Liver (tissue), 3 donors: ENCODE data around the gene FOXA2.

Source experiments
- FOXA1 ChIP-seq: IDR thresholded peaks from 2 replicates; pipeline ENCODE4 v1.6.1; 2016; ENCODE audit warnings: antibody characterized with exemption
- RAD21 ChIP-seq, 2 donors: IDR thresholded peaks; 2 replicates each; pipeline ENCODE4 v1.6.1; 2016; ENCODE audit warnings: antibody characterized with exemption in 2 of 2, mild to moderate bottlenecking in 2 of 2
- REST ChIP-seq: IDR thresholded peaks from 2 replicates; pipeline ENCODE4 v1.6.1; 2016; ENCODE audit warnings: antibody characterized with exemption, mild to moderate bottlenecking
- SP1 ChIP-seq: IDR thresholded peaks from 2 replicates; pipeline ENCODE4 v1.6.1; 2018; ENCODE audit warnings: antibody characterized with exemption, mild to moderate bottlenecking
- TF ChIP-seq, protein P1 (sequence below): fragments of 150-350 bp; IDR thresholded peaks from 2 replicates; pipeline ENCODE4 v1.5.1; 2017; ENCODE audit warnings: improper control_type of control experiment, low read depth, low read length; ENCODE audit not compliant: missing input control
- TF ChIP-seq, protein P2 (sequence below): IDR thresholded peaks from 2 replicates; pipeline ENCODE4 v1.6.1; 2016; ENCODE audit warnings: antibody characterized with exemption
- donor health status: healthy.
- donor health status: healthy.

DNA sequence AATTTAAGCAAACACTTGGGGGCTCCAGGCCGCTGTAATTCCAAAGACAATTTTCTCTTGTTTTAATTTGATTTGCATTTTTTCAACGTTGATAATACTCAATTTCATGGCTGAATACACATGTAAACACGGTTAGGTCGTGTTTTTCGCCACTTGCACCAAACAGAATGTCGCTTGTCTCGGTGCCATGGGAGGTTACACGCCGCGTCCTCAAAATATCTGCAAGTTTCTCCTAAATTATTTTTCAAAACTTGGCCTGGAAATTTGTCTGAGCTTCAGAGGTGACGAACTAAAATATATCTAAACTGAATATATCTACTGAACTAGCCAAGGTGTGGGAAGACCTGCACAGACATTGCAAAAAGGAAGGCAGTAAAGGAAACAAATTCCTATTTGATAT, 15.0 kb downstream of the FOXA2 start:
- TF ChIP-seq, protein P1, sequence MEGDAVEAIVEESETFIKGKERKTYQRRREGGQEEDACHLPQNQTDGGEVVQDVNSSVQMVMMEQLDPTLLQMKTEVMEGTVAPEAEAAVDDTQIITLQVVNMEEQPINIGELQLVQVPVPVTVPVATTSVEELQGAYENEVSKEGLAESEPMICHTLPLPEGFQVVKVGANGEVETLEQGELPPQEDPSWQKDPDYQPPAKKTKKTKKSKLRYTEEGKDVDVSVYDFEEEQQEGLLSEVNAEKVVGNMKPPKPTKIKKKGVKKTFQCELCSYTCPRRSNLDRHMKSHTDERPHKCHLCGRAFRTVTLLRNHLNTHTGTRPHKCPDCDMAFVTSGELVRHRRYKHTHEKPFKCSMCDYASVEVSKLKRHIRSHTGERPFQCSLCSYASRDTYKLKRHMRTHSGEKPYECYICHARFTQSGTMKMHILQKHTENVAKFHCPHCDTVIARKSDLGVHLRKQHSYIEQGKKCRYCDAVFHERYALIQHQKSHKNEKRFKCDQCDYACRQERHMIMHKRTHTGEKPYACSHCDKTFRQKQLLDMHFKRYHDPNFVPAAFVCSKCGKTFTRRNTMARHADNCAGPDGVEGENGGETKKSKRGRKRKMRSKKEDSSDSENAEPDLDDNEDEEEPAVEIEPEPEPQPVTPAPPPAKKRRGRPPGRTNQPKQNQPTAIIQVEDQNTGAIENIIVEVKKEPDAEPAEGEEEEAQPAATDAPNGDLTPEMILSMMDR, result no peak
- TF ChIP-seq, protein P2, sequence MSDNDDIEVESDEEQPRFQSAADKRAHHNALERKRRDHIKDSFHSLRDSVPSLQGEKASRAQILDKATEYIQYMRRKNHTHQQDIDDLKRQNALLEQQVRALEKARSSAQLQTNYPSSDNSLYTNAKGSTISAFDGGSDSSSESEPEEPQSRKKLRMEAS, result no peak
- no peak for TF ChIP-seq SP1
- TF ChIP-seq RAD21 (IDR thresholded peaks at IDR 0.05), result no peak
- TF ChIP-seq FOXA1, result no peak
- no peak for TF ChIP-seq REST
